GM06990 (cell line): ENCODE results near the gene ARPP21.

Source experiments
- DNase-seq: peaks from one replicate; pipeline ENCODE4 v3.0.0-alpha.2; 2011; ENCODE audit not compliant: insufficient read length; ENCODE audit errors: extremely low read depth
- H3K27me3 ChIP-seq: replicated peaks from 2 replicates; pipeline ENCODE4 v1.6.0; 2011; ENCODE audit warnings: low read length; ENCODE audit not compliant: control insufficient read depth, insufficient read depth
- H3K36me3 ChIP-seq: 2 replicates; pipeline ENCODE4 v1.5.1; 2011; ENCODE audit warnings: low read length; ENCODE audit not compliant: control insufficient read depth, insufficient read depth
- H3K4me3 ChIP-seq: replicated peaks from 2 replicates; pipeline ENCODE4 v1.5.1; 2011; ENCODE audit warnings: low read depth, mild to moderate bottlenecking, control low read depth, low read length
- CTCF ChIP-seq: IDR thresholded peaks from 2 replicates; pipeline ENCODE4 v1.5.1; 2011; ENCODE audit warnings: low read length, control low read depth, mild to moderate bottlenecking, inconsistent platforms; ENCODE audit not compliant: insufficient read depth, poor library complexity, severe bottlenecking

Gene ARPP21

GRCh38 chr3:35644451-35644850 is 5.1 kb downstream of the ARPP21 start:
- DNase-seq = no peak
- H3K36me3 ChIP-seq = no peaks in the 10 kb centered on the region
- no peak overlapping the region for H3K4me3 ChIP-seq
- no peak for TF ChIP-seq CTCF
- peaks cover 4% of the 10 kb centered on the region; the same call in 1 of the 2 replicates for H3K27me3 ChIP-seq

GRCh38 chr3:35645189-35645588 is 5.9 kb downstream of the ARPP21 start:
- DNase-seq = no peak
- Histone ChIP-seq H3K4me3 (no peak overlapping the region), H3K27me3 (no peaks in the 10 kb centered on the region), H3K36me3 (no peaks in the 10 kb centered on the region)
- no peak for TF ChIP-seq CTCF

GRCh38 chr3:35646081-35646480 is 6.8 kb downstream of the ARPP21 start:
- no peaks in the 10 kb centered on the region for H3K36me3 ChIP-seq
- no peaks in the 10 kb centered on the region for H3K27me3 ChIP-seq
- TF ChIP-seq CTCF = no peak
- no peak overlapping the region for H3K4me3 ChIP-seq
- DNase-seq = no peak

GRCh38 chr3:35647461-35647860 is 8.1 kb downstream of the ARPP21 start:
- no peak for TF ChIP-seq CTCF
- H3K4me3 ChIP-seq = no peak overlapping the region
- DNase-seq = no peak
- H3K36me3 ChIP-seq = no peaks in the 10 kb centered on the region
- H3K27me3 ChIP-seq = no peaks in the 10 kb centered on the region

GRCh38 chr3:35648347-35648746 is 9.0 kb downstream of the ARPP21 start:
- Histone ChIP-seq H3K4me3 (no peak overlapping the region), H3K36me3 (no peaks in the 10 kb centered on the region), H3K27me3 (no peaks in the 10 kb centered on the region)
- DNase-seq = no peak
- no peak for TF ChIP-seq CTCF

GRCh38 chr3:35649405-35649804 is 10.1 kb downstream of the ARPP21 start:
- TF ChIP-seq CTCF = no peak
- H3K36me3 ChIP-seq = no peaks in the 10 kb centered on the region
- H3K27me3 ChIP-seq = no peaks in the 10 kb centered on the region
- no peak overlapping the region for H3K4me3 ChIP-seq
- no peak for DNase-seq
